BE2C (cell line): Measurements from ENCODE around the gene CADPS2.

ENCODE experiments used
- DNase-seq: peaks from one replicate; pipeline ENCODE4 v3.0.0-alpha.2; 2020
- H3K27me3 ChIP-seq: fragments of 250-450 bp; sonication (Bioruptor Pico); 2 replicates; pipeline ENCODE4 v1.5.1; 2020; ENCODE audit warnings: mild to moderate bottlenecking
- H3K36me3 ChIP-seq: fragments of 250-450 bp; sonication (Bioruptor Pico); 2 replicates; pipeline ENCODE4 v1.5.1; 2020; ENCODE audit warnings: mild to moderate bottlenecking
- H3K4me1 ChIP-seq: fragments of 250-450 bp; sonication (Bioruptor Pico); 2 replicates; pipeline ENCODE4 v1.5.1; 2020
- H3K4me3 ChIP-seq: 2 replicates; pipeline ENCODE4 v1.5.1; 2011; ENCODE audit warnings: low read depth, low read length
- H3K9me3 ChIP-seq: fragments of 250-450 bp; sonication (Bioruptor Pico); 2 replicates; pipeline ENCODE4 v1.5.1; 2020
- TF ChIP-seq, protein P1 (sequence below): IDR thresholded peaks from 2 replicates; pipeline ENCODE4 v1.5.1; 2012; ENCODE audit warnings: mild to moderate bottlenecking, low read depth, low read length

Gene CADPS2

DNA sequence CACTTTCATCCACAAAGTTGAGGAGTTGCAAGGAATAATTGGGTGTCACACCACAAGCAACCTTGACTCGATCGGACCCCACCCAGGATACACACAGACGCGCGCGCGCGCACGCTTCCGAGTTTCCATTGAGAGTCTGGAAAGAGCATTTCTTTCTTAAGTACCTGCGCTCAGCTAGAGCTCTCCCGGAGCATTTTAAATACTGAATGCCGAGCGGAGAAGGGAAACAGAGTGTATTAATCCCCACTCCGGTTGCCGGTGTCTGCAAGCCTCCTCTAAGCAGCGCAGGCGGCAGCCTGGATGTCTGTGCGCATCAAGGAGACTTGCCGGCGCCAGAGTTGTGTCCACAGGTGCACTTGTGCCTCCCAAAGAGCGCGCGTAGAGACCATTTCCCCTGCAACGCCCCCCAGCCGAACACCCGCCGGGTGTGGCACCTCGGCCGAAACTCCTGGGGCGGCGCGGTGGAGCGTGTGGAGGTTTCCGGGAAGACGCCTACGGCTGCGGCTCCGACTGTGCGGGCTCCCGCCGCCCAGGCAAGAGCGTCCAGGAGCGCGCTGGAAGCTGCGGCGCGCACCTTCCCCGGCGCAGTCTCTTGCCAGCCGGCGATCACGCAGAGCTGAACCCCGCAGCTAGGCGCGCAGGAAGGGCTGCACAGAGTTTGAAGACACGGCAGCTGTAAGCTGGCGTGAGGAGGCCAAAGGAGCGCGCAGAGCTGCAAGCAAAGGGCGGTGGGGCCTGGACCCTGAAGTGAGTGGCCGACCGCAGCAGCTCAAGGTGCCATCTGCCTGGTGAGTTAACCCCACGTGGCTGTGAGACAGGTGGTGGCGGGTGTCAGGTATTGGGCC lies 580.6 kb downstream of the CADPS2 start:
- H3K4me3 ChIP-seq: no peak overlapping the region
- H3K36me3 ChIP-seq: no peaks in the 10 kb centered on the region; the same call in 1 of the 2 replicates
- TF ChIP-seq, protein P1, sequence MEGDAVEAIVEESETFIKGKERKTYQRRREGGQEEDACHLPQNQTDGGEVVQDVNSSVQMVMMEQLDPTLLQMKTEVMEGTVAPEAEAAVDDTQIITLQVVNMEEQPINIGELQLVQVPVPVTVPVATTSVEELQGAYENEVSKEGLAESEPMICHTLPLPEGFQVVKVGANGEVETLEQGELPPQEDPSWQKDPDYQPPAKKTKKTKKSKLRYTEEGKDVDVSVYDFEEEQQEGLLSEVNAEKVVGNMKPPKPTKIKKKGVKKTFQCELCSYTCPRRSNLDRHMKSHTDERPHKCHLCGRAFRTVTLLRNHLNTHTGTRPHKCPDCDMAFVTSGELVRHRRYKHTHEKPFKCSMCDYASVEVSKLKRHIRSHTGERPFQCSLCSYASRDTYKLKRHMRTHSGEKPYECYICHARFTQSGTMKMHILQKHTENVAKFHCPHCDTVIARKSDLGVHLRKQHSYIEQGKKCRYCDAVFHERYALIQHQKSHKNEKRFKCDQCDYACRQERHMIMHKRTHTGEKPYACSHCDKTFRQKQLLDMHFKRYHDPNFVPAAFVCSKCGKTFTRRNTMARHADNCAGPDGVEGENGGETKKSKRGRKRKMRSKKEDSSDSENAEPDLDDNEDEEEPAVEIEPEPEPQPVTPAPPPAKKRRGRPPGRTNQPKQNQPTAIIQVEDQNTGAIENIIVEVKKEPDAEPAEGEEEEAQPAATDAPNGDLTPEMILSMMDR: no peak
- no peaks in the 10 kb centered on the region; the same call in 1 of the 2 replicates for H3K9me3 ChIP-seq
- no peaks in the 10 kb centered on the region for H3K4me1 ChIP-seq
- H3K27me3 ChIP-seq: peaks cover 98% of the 10 kb centered on the region
- DNase-seq: no peak

DNA sequence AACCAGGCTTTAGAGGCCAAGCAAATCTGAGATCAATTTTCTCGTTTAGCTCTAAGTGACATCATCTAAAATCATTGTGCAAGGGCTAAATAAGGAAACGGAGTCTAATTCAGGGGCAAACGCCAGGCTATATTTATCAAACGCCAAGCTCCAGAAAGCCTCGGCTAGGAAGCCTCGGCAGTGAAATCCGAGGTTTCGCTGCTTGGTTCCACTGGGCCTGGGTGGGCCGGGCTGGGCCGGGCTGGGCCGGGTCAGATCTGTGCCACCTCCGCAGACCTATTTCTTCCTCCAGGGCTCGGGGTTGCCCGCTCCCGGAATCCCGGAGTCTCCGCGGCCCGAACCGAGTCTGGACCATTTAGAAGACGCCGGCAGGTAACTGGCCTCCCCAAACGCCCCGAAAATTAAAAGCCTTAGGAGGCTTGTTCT lies 581.3 kb downstream of the CADPS2 start:
- TF ChIP-seq, protein P1: no peak
- Histone ChIP-seq H3K36me3 (no peaks in the 10 kb centered on the region; the same call in 1 of the 2 replicates), H3K9me3 (no peaks in the 10 kb centered on the region; the same call in 1 of the 2 replicates), H3K27me3 (peaks cover 98% of the 10 kb centered on the region), H3K4me3 (no peak overlapping the region), H3K4me1 (no peaks in the 10 kb centered on the region)
- no peak for DNase-seq

DNA sequence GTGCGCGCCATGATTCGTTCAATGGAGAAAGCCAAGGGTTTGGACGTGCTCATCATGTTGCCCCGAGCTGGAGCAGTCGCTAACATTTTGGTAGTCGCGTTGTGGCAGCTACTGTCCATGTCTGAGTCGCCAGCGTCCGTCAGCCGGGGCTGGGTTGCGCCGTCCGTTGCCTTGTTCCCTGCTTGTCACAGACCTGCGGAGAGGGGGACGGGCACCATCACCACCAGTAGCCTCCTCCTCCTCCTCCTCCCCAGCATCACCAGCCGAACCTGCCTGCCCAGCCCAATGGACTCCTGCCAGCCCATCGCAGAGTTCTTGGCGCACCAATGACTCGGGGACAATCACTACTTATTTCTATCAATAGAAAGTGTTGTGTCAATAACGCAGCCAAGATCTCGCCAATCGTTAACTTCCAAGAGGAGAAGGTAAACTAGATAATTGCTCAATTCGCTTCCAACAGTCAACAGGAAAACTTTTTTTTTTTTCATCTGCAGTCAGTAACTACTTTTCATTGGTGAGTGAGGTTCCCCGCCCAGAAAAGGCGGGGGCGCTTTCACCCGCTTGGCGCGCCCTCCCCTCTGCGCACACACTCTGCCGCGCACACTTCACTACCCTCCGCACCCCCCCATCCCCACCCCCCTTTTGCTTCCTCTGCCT lies 581.8 kb downstream of the CADPS2 start, which contains the start of gene FEZF1:
TSS of gene FEZF1 (minus strand) at position 432 of the 657 bp plus-strand sequence. CDS start at position 119, 313 bp downstream.
- Histone ChIP-seq H3K4me1 (no peaks in the 10 kb centered on the region), H3K9me3 (no peaks in the 10 kb centered on the region; the same call in 1 of the 2 replicates), H3K27me3 (peaks cover 98% of the 10 kb centered on the region), H3K4me3 (no peak within 1 kb of the TSS), H3K36me3 (no peaks in the 10 kb centered on the region; the same call in 1 of the 2 replicates)
- TF ChIP-seq, protein P1: no peak
- DNase-seq: no peak

DNA sequence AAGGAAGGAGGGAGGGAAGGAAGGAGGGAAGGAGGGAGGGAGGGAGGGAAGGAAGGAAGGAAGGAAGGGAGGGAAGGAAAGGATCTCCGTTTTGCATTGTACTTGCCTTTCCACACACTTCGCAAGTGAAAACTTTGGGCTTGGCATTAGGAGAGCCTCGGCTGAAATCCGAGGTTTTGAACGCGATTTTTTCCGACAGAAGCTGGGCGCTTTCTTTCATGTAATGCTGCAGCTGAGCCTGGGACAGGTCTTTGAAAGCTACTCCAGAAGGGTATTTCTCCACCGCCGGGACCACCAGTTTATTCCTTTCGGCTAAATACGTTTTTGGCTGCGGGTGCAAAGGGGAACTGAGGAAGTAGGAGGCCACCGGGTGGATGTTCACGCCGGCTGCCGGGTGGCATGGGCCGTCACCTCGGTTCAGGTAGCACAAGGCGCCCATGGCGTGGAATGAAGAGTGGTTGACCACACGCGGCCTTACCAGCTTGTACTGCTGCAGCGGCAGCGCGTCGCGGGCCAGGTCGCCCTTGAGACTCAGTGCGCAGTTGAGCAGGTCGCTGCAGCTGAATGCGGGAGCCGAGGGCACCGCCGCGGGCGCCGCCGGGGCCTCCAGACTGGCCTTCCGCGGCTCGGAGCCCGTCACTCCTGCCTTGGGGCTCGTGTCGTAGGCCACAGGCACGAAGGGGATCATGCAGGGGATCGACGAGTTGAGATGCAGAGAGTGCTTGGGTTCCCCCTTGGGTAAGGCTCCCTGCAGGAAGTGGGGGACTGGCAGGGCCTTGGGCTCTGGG lies 582.5 kb downstream of the CADPS2 start:
- no peak for DNase-seq

DNA sequence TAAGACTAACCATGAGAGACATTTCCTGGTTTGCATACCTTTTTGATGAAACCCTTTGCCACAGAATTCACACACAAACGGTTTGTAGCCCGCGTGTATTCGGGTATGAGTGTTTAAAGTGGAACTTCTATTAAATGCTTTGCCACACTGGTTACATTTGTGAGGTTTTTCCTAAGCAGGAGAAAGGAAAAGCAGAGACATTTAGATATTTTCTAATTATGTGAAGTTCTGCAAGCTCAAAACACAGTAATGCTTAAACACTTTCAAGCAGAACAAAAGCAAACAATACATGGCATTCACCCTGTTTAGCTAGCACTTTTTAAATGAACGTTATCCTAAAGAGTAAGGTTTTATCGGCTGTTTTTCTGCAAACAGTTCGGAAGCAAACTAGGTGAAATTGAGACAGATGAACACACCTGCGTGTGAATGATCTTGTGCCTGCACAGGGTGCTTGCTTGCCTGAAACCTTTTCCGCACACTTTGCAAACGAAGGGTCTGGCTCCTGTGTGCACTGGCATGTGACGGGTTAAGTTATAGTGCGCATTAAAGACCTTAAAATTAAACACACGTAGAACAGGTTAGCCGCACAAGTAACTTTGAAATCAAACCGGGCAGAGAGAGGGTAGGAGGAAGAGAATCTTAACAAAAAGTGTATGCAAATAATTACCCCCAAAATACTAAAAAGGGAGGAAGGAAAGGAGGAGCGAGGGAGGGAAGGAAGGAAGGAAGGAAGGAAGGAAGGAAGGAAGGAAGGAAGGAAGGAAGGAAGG lies 583.3 kb downstream of the CADPS2 start:
- no peaks in the 10 kb centered on the region; the same call in 1 of the 2 replicates for H3K36me3 ChIP-seq
- TF ChIP-seq, protein P1: no peak
- H3K27me3 ChIP-seq: peaks cover 85% of the 10 kb centered on the region
- H3K4me3 ChIP-seq: no peak overlapping the region
- no peaks in the 10 kb centered on the region for H3K4me1 ChIP-seq
- DNase-seq: no peak
- no peaks in the 10 kb centered on the region; the same call in 1 of the 2 replicates for H3K9me3 ChIP-seq

More for the DNA sequence above, 582.5 kb downstream of the CADPS2 start:
- H3K9me3 ChIP-seq: no peaks in the 10 kb centered on the region; the same call in 1 of the 2 replicates
- TF ChIP-seq, protein P1: no peak
- no peak overlapping the region for H3K4me3 ChIP-seq
- no peaks in the 10 kb centered on the region for H3K4me1 ChIP-seq
- no peaks in the 10 kb centered on the region; the same call in 1 of the 2 replicates for H3K36me3 ChIP-seq
- peaks cover 93% of the 10 kb centered on the region for H3K27me3 ChIP-seq
